ENCODE results near the gene SIAH2.

The SIAH2 gene

GRCh38 chr3:150790629-150791028 is 27.7 kb upstream of the SIAH2 start:
- intact Hi-C loops (cut with DNase I; ENCODE audit: low total_unique reads), result no loop called here
- no peaks in the 10 kb centered on the region for H3K4me1 ChIP-seq
- H3K36me3 ChIP-seq, result no peaks in the 10 kb centered on the region
- H3K27me3 ChIP-seq, result peaks cover 0 to 3% of the 10 kb centered on the region in 2 donors
- no peaks in the 10 kb centered on the region for H3K9me3 ChIP-seq
- DNase-seq, result no peak
- no peak for TF ChIP-seq CTCF (IDR thresholded peaks at IDR 0.05)
- H3K27ac ChIP-seq, result no peak overlapping the region
- no peak overlapping the region for H3K4me3 ChIP-seq

GRCh38 chr3:150789451-150789850 is 26.5 kb upstream of the SIAH2 start:
- Histone ChIP-seq H3K27me3 (peaks cover 0 to 3% of the 10 kb centered on the region in 2 donors), H3K4me1 (no peaks in the 10 kb centered on the region), H3K36me3 (no peaks in the 10 kb centered on the region), H3K4me3 (no peak overlapping the region), H3K27ac (no peak overlapping the region), H3K9me3 (no peaks in the 10 kb centered on the region)
- TF ChIP-seq CTCF (IDR thresholded peaks at IDR 0.05), result no peak
- intact Hi-C loops (cut with DNase I; ENCODE audit: low total_unique reads), result loop anchor here (5.0 kb wide), 1 partner anchor 358 kb away; no protein-coding TSS in a partner anchor
- no peak for DNase-seq

- no peaks in the 10 kb centered on the region for H3K9me3 ChIP-seq
- peak; percentile 84 to 86 for TF ChIP-seq CTCF (IDR thresholded peaks at IDR 0.05)
- peaks cover 0 to 3% of the 10 kb centered on the region in 2 donors for H3K27me3 ChIP-seq
- no peaks in the 10 kb centered on the region for H3K36me3 ChIP-seq
- no peak overlapping the region for H3K27ac ChIP-seq
- peak; percentile 85 to 86 for DNase-seq
- intact Hi-C loops (cut with DNase I; ENCODE audit: low total_unique reads), result loop anchor here (5.0 kb wide), 1 partner anchor 359 kb away; no protein-coding TSS in a partner anchor
- H3K4me3 ChIP-seq, result no peak overlapping the region
- no peaks in the 10 kb centered on the region for H3K4me1 ChIP-seq
These were observed 24.9 kb upstream of the SIAH2 start for GRCh38 chr3:150787741-150788370.

- H3K4me1 ChIP-seq, result no peaks in the 10 kb centered on the region
- intact Hi-C loops (cut with DNase I; ENCODE audit: low total_unique reads), result loop anchor here (5.0 kb wide), 1 partner anchor 361 kb away; no protein-coding TSS in a partner anchor
- no peaks in the 10 kb centered on the region for H3K36me3 ChIP-seq
- peaks cover 0 to 3% of the 10 kb centered on the region in 2 donors for H3K27me3 ChIP-seq
- H3K9me3 ChIP-seq, result no peaks in the 10 kb centered on the region
- H3K4me3 ChIP-seq, result no peak overlapping the region
- H3K27ac ChIP-seq, result no peak overlapping the region
- DNase-seq, result no peak
- TF ChIP-seq CTCF (IDR thresholded peaks at IDR 0.05), result no peak
These were observed 23.8 kb upstream of the SIAH2 start for GRCh38 chr3:150786791-150787190.

GRCh38 chr3:150784747-150785125 is 21.8 kb upstream of the SIAH2 start:
- no peaks in the 10 kb centered on the region for H3K9me3 ChIP-seq
- intact Hi-C loops (cut with DNase I; ENCODE audit: low total_unique reads), result loop anchor here (5.0 kb wide), 1 partner anchor 363 kb away; no protein-coding TSS in a partner anchor
- H3K27me3 ChIP-seq, result no peaks in the 10 kb centered on the region
- H3K4me3 ChIP-seq, result no peak overlapping the region
- no peak overlapping the region for H3K27ac ChIP-seq
- H3K4me1 ChIP-seq, result no peaks in the 10 kb centered on the region
- no peaks in the 10 kb centered on the region for H3K36me3 ChIP-seq
- DNase-seq, result no peak
- no peak for TF ChIP-seq CTCF (IDR thresholded peaks at IDR 0.05)
